GM10266 (cell line): Measurements from ENCODE around the gene SMG5.
"Not testable (repeated sequence)": the region's sequence is repeated elsewhere in the genome, so short reads cannot be mapped to it uniquely, and the experiment has no call there.

Experiments
- DNase-seq: peaks from one replicate; pipeline ENCODE4 v3.0.0; 2012; ENCODE audit errors: extremely low spot score
- TF ChIP-seq, protein P1 (sequence below): IDR thresholded peaks from 2 replicates; pipeline ENCODE4 v1.5.1; 2012; ENCODE audit warnings: mild to moderate bottlenecking, low read depth; ENCODE audit not compliant: control insufficient read depth, insufficient read depth; ENCODE audit errors: missing control alignments

Gene SMG5

GRCh38 chr1:156226116-156226538 lies 56.5 kb downstream of the SMG5 start:
- TF ChIP-seq, protein P1, sequence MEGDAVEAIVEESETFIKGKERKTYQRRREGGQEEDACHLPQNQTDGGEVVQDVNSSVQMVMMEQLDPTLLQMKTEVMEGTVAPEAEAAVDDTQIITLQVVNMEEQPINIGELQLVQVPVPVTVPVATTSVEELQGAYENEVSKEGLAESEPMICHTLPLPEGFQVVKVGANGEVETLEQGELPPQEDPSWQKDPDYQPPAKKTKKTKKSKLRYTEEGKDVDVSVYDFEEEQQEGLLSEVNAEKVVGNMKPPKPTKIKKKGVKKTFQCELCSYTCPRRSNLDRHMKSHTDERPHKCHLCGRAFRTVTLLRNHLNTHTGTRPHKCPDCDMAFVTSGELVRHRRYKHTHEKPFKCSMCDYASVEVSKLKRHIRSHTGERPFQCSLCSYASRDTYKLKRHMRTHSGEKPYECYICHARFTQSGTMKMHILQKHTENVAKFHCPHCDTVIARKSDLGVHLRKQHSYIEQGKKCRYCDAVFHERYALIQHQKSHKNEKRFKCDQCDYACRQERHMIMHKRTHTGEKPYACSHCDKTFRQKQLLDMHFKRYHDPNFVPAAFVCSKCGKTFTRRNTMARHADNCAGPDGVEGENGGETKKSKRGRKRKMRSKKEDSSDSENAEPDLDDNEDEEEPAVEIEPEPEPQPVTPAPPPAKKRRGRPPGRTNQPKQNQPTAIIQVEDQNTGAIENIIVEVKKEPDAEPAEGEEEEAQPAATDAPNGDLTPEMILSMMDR = no peak
- DNase-seq = peak; percentile 71

DNA sequence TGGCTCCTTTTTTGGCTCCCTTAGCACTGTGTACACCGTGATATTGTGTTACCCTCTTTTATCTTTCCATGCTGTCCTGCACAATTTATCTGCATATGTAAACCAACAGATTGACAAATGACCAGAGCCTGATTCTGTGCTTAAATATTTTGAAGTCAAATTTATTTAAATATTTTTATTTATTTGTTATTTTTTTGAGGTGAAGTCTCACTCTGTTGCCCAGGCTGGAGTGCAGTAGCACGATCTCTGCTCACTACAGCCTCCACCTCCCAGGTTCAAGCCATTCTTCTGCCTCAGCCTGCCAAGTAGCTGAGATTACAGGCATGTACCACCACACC lies 57.0 kb downstream of the SMG5 start:
- no peak for DNase-seq
- TF ChIP-seq, protein P1 = no peak

GRCh38 chr1:156221986-156222692 lies 60.5 kb downstream of the SMG5 start:
- no peak for DNase-seq
- TF ChIP-seq, protein P1 = no peak

GRCh38 chr1:156220226-156220625 lies 62.4 kb downstream of the SMG5 start:
- TF ChIP-seq, protein P1 = no peak
- no peak for DNase-seq

DNA sequence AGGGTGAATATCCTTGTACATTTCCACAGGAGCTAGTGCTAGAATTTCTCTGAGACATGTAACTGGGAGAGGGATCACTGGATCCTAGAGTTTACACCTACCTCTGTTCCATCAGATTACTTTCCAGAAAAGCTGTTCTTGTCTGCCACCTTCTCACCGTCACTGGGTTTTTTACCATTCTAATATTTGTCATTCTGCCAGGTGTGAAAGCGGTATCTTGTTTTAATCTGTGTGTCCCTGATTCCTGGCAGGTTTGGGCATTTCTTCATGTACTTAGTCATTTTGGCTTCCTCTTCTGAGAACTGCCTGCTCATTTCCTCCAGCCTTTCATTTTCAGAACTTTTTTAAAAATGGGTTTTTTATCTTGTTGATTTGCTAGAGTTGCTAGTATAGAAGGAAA lies 64.8 kb downstream of the SMG5 start:
- TF ChIP-seq, protein P1 = no peak
- DNase-seq = peak; percentile 47

DNA sequence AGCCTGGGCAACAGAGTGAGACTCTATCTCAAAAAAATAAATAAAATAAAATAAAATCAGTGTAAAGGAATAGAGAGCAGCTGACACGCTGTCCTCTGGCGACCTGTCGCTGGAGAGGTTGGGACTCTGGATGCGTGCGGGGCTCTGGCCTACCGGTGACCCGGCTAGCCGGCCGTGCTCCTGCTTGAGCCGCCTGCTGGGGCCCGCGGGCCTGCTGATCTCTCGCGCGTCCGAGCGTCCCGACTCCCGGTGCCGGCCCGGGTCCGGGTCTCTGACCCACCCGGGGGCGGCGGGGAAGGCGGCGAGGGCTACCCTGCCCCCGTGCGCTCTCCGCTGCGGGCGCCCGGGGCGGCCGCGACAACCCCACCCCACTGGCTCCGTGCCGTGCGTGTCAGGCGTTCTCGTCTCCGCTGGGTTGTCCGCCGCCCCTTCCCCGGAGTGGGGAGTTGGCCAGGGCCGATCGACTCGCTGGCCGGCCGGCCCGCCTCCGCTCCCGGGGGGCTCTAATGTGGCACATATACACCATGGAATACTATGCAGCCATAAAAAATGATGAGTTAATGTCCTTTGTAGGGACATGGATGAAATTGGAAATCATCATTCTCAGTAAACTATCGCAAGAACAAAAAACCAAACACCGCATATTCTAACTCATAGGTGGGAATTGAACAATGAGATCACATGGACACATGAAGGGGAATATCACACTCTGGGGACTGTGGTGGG lies 66.1 kb downstream of the SMG5 start:
- not testable (repeated sequence) for DNase-seq

- no peak for DNase-seq
- TF ChIP-seq, protein P1 = no peak
Observed at GRCh38 chr1:156214024-156214748, 68.4 kb downstream of the SMG5 start.
